T-cell (primary cell): ENCODE data around the gene P4HB. TPM values are rescaled to one million over a fixed set of nuclear protein-coding genes. Genes with fewer than 3 reads are reported as not detected.
A peak's percentile ranks its signal among the peaks of the same experiment; 100 is the strongest.

Source experiments
- ATAC-seq, 4 experiments: fragments of 200-7000 bp in 3 of 4; fragments of 150-1000 bp in 1 of 4; cut with Tn5 transposase; replicated peaks in 1 of 4; 1 replicate in 3 of 4; 2 replicates in 1 of 4; pipeline ENCODE4 v1.10.0; 2021; ENCODE audit warnings: moderate library complexity in 3 of 4, mild to moderate bottlenecking in 2 of 4, moderate number of reproducible peaks in 1 of 4
- CTCF ChIA-PET, 2 donors: fragments of 300-600 bp; sonication (Branson Sonifier 250); formaldehyde crosslinking; loops; one replicate each; lab custom pipeline; 2022; ENCODE audit warnings: antibody characterized with exemption in 2 of 2; lab: Charles Lee
- POLR2A ChIA-PET, 2 donors: fragments of 300-600 bp; sonication (Branson Sonifier 250); formaldehyde crosslinking; loops; one replicate each; lab custom pipeline; 2022; ENCODE audit warnings: antibody characterized with exemption in 2 of 2; lab: Charles Lee
- DNase-seq, 35 experiments: peaks; one replicate each; pipeline versions ENCODE4 v3.0.0 to v3.0.0-alpha.2; 2013 to 2023
- H3K27ac ChIP-seq: one replicate; pipeline ENCODE4 v1.5.1; 2013; ENCODE audit warnings: low read length
- H3K27me3 ChIP-seq, 2 experiments: replicated peaks in 1 of 2; 1 replicate in 1 of 2; 2 replicates in 1 of 2; pipeline versions ENCODE4 v1.6.1 to v1.7.0; 2013; ENCODE audit warnings: low read length in 1 of 2, mixed read lengths in 1 of 2; ENCODE audit not compliant: control insufficient read depth in 2 of 2, insufficient read depth in 2 of 2; ENCODE audit errors: extremely low read depth in 1 of 2
- H3K36me3 ChIP-seq, 2 donors: 1 replicate in 1 of 2; 2 replicates in 1 of 2; pipeline versions ENCODE4 v1.6.1 to v1.7.0; 2013; ENCODE audit warnings: low read length in 1 of 2; ENCODE audit not compliant: control insufficient read depth in 2 of 2, insufficient read depth in 1 of 2; ENCODE audit errors: extremely low read depth in 1 of 2
- H3K4me1 ChIP-seq, 2 experiments: 1 replicate in 1 of 2; 2 replicates in 1 of 2; pipeline versions ENCODE4 v1.6.1 to v1.7.0; 2013; ENCODE audit warnings: low read length in 2 of 2, mixed read lengths in 1 of 2; ENCODE audit not compliant: insufficient read depth in 2 of 2, control insufficient read depth in 1 of 2; ENCODE audit errors: extremely low read depth in 1 of 2
- H3K4me3 ChIP-seq, 2 donors: 1 replicate in 1 of 2; 2 replicates in 1 of 2; pipeline versions ENCODE4 v1.5.1 to v1.7.0; 2013; ENCODE audit warnings: mild to moderate bottlenecking in 2 of 2, low read length in 1 of 2, moderate library complexity in 1 of 2; ENCODE audit not compliant: control insufficient read depth in 1 of 2; ENCODE audit errors: extremely low read depth in 1 of 2
- H3K9me3 ChIP-seq: 2 replicates; pipeline ENCODE4 v1.7.0; 2013
- H3K27ac Mint-ChIP-seq, 2 donors: one replicate each; pipeline ENCODE4 v1.8.0; 2020 to 2021; ENCODE audit warnings: mild to moderate bottlenecking in 2 of 2, mixed read lengths in 2 of 2
- H3K27me3 Mint-ChIP-seq, 2 donors: one replicate each; pipeline ENCODE4 v1.8.0; 2021 to 2022; ENCODE audit warnings: mixed read lengths in 2 of 2
- H3K36me3 Mint-ChIP-seq: one replicate; pipeline ENCODE4 v1.8.0; 2021; ENCODE audit warnings: mixed read lengths
- H3K4me1 Mint-ChIP-seq, 3 donors: one replicate each; pipeline ENCODE4 v1.8.0; 2020 to 2022; ENCODE audit warnings: mixed read lengths in 3 of 3, mild to moderate bottlenecking in 1 of 3
- H3K4me3 Mint-ChIP-seq, 3 donors: one replicate each; pipeline ENCODE4 v1.8.0; 2020 to 2022; ENCODE audit warnings: mild to moderate bottlenecking in 3 of 3, mixed read lengths in 3 of 3, moderate library complexity in 3 of 3
- H3K9me3 Mint-ChIP-seq, 3 donors: one replicate each; pipeline ENCODE4 v1.8.0; 2020 to 2022; ENCODE audit warnings: mixed read lengths in 3 of 3
- WGBS: methylation state at CpG from one replicate; pipeline ENCODE4 v1.1.5; 2013; ENCODE audit warnings: missing lambda C conversion rate; ENCODE audit not compliant: insufficient coverage; 5-methylcytosine and 5-hydroxymethylcytosine counted together
- total RNA-seq, 35 experiments: library from RNA in 6 of 35; stranded (reverse) in 6 of 35; fragments of 120-200 nt in 1 of 35; gene quantifications; one replicate each; pipeline versions ENCODE4 v1.2.1 to v1.2.4 and lab custom pipeline; 2013 to 2026

P4HB gene
- total RNA-seq, 5 donors from 2014 or later (not counting 1 experiment from before 2014, with no cell fraction given), result 228 to 324 (median 269) TPM

- peaks cover 24 to 48% of the 10 kb centered on the region in 2 donors for H3K36me3 ChIP-seq
- POLR2A ChIA-PET, result interaction anchor here in 1 of 2 donors (0.5 kb wide), 1 partner anchor 515 kb away, joined by 4 read pairs; no protein-coding TSS in a partner anchor
- H3K27me3 ChIP-seq, result peaks cover 0 to 23% of the 10 kb centered on the region in 2 experiments
- Mint-ChIP-seq H3K36me3 (peaks cover 18% of the 10 kb centered on the region), H3K4me1 (peaks cover 6 to 8% (median 6%) of the 10 kb centered on the region in 3 donors), H3K27ac (no peak overlapping the region), H3K4me3 (peak overlapping the region in 1 of 3 donors; percentile 22), H3K27me3 (peaks cover 8 to 14% of the 10 kb centered on the region in 2 donors), H3K9me3 (no peaks in the 10 kb centered on the region)
- 44% methylated on average over 43 of the region's 47 CpGs for WGBS
- DNase-seq (no peak), ATAC-seq (peak; percentile 44 to 47 (median 46))
- H3K9me3 ChIP-seq, result no peaks in the 10 kb centered on the region
- H3K27ac ChIP-seq, result no peak overlapping the region
- CTCF ChIA-PET, result no interaction called here
- H3K4me1 ChIP-seq, result peaks cover 0 to 18% of the 10 kb centered on the region in 2 experiments
- no peak overlapping the region for H3K4me3 ChIP-seq
Observed at GRCh38 chr17:81902653-81903414, 42.5 kb upstream of the P4HB start.

GRCh38 chr17:81902023-81902652 is 41.8 kb upstream of the P4HB start, which contains the start of gene NPB:
NPB (plus strand) TSS chr17:81902238; CDS start chr17:81902278, 40 bp downstream.
- POLR2A ChIA-PET, result no interaction called here
- Histone ChIP-seq H3K9me3 (no peaks in the 10 kb centered on the region), H3K4me3 (peak within 1 kb of the TSS in 1 of 2 donors; percentile 18), H3K27me3 (peaks cover 0 to 23% of the 10 kb centered on the region in 2 experiments), H3K4me1 (peaks cover 0 to 18% of the 10 kb centered on the region in 2 experiments), H3K27ac (no peak within 1 kb of the TSS), H3K36me3 (peaks cover 18 to 43% of the 10 kb centered on the region in 2 donors)
- 1% methylated on average over 79 of the region's 79 CpGs for WGBS
- no peak within 1 kb of the TSS for H3K27ac Mint-ChIP-seq
- ATAC-seq, result peak; percentile 53 to 67 (median 60)
- peak within 1 kb of the TSS; percentile 7 to 57 (median 9) for H3K4me3 Mint-ChIP-seq
- no peak for DNase-seq
- H3K27me3 Mint-ChIP-seq, result peaks cover 8 to 14% of the 10 kb centered on the region in 2 donors
- peaks cover 6 to 8% (median 6%) of the 10 kb centered on the region in 3 donors for H3K4me1 Mint-ChIP-seq
- H3K9me3 Mint-ChIP-seq, result no peaks in the 10 kb centered on the region
- CTCF ChIA-PET, result no interaction called here
- H3K36me3 Mint-ChIP-seq, result peaks cover 19% of the 10 kb centered on the region

GRCh38 chr17:81901167-81902022 is 41.1 kb upstream of the P4HB start:
- CTCF ChIA-PET, result no interaction called here
- H3K27ac Mint-ChIP-seq, result no peak overlapping the region
- DNase-seq, result no peak

GRCh38 chr17:81900181-81900820 is 40.0 kb upstream of the P4HB start:
- no peak overlapping the region for H3K4me3 ChIP-seq
- Mint-ChIP-seq H3K4me1 (peaks cover 6 to 8% (median 6%) of the 10 kb centered on the region in 3 donors), H3K9me3 (no peaks in the 10 kb centered on the region), H3K4me3 (peak overlapping the region in 1 of 3 donors; percentile 57), H3K27ac (no peak overlapping the region), H3K36me3 (peaks cover 24% of the 10 kb centered on the region), H3K27me3 (peaks cover 8 to 14% of the 10 kb centered on the region in 2 donors)
- no peak overlapping the region for H3K27ac ChIP-seq
- H3K27me3 ChIP-seq, result peaks cover 0 to 23% of the 10 kb centered on the region in 2 experiments
- peaks cover 10 to 40% of the 10 kb centered on the region in 2 donors for H3K36me3 ChIP-seq
- peaks cover 0 to 18% of the 10 kb centered on the region in 2 experiments for H3K4me1 ChIP-seq
- ChIA-PET CTCF (no interaction called here), POLR2A (no interaction called here)
- no peak for ATAC-seq
- WGBS, result 88% methylated on average over 14 of the region's 18 CpGs
- DNase-seq, result no peak
- no peaks in the 10 kb centered on the region for H3K9me3 ChIP-seq

More at GRCh38 chr17:81901167-81902022, 41.1 kb upstream of the P4HB start:
- H3K9me3 ChIP-seq, result no peaks in the 10 kb centered on the region
- peaks cover 0 to 18% of the 10 kb centered on the region in 2 experiments for H3K4me1 ChIP-seq
- 34% methylated on average over 13 of the region's 21 CpGs for WGBS
- no peak overlapping the region for H3K27ac ChIP-seq
- Mint-ChIP-seq H3K36me3 (peaks cover 20% of the 10 kb centered on the region), H3K4me3 (peak overlapping the region; percentile 7 to 57 (median 9)), H3K9me3 (no peaks in the 10 kb centered on the region), H3K4me1 (peaks cover 6 to 8% (median 6%) of the 10 kb centered on the region in 3 donors), H3K27me3 (peaks cover 8 to 14% of the 10 kb centered on the region in 2 donors)
- peak overlapping the region in 1 of 2 donors; percentile 3 for H3K4me3 ChIP-seq
- peaks cover 0 to 23% of the 10 kb centered on the region in 2 experiments for H3K27me3 ChIP-seq
- ATAC-seq, result peak in 3 of 4 experiments; percentile 4 to 32 (median 4)
- POLR2A ChIA-PET, result no interaction called here
- peaks cover 17 to 39% of the 10 kb centered on the region in 2 donors for H3K36me3 ChIP-seq

GRCh38 chr17:81899514-81900166 is 39.3 kb upstream of the P4HB start:
- no peak overlapping the region for H3K4me3 Mint-ChIP-seq
- CTCF ChIA-PET, result no interaction called here
- POLR2A ChIA-PET, result no interaction called here
- Histone ChIP-seq H3K27me3 (peaks cover 0 to 23% of the 10 kb centered on the region in 2 experiments), H3K36me3 (peaks cover 9 to 37% of the 10 kb centered on the region in 2 donors), H3K4me1 (peaks cover 0 to 18% of the 10 kb centered on the region in 2 experiments), H3K9me3 (no peaks in the 10 kb centered on the region), H3K4me3 (no peak overlapping the region), H3K27ac (no peak overlapping the region)
- ATAC-seq, result no peak
- H3K4me1 Mint-ChIP-seq, result peaks cover 6 to 8% (median 6%) of the 10 kb centered on the region in 3 donors
- 98% methylated on average over 19 of the region's 22 CpGs for WGBS
- no peak for DNase-seq
- no peaks in the 10 kb centered on the region for H3K9me3 Mint-ChIP-seq
- peaks cover 26% of the 10 kb centered on the region for H3K36me3 Mint-ChIP-seq
- H3K27me3 Mint-ChIP-seq, result peaks cover 8 to 14% of the 10 kb centered on the region in 2 donors
- H3K27ac Mint-ChIP-seq, result no peak overlapping the region
